Measurements from ENCODE around the gene NHLRC2.

DNA sequence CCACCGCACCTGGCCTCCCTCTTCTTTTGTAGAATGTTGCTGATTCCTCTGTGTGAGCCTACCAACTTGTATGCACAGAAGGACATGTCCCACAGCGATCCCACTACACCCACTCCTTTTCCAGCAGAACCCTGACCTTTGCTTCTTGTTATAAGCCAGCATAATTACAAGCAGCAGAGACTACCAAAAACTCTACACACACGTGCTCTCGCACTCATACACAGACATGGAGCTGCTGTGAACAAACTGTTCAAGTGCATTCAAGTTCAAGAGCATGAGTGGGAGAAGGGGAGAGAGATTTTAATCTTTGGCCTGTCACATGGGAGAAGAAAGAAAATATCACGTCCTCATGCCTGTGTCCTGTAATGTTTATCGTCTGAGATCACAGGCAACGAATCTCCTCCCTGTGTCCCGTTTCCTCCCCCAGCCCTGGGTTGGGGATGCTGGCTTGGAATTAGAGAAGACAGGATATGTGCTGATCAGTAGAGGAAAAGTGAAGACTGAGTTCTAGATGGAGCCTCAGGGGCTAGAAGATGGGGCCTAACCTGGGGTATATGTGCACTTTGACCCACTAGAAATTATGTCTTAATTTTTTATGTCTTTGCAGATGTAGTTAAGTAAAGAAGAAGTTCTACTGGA lies 79.6 kb downstream of the NHLRC2 start:
- TF ChIP-seq EZH2 (IDR thresholded peaks at IDR 0.05): no peak
- no peak for TF ChIP-seq JUND (IDR thresholded peaks at IDR 0.05)
- TF ChIP-seq, protein P1, sequence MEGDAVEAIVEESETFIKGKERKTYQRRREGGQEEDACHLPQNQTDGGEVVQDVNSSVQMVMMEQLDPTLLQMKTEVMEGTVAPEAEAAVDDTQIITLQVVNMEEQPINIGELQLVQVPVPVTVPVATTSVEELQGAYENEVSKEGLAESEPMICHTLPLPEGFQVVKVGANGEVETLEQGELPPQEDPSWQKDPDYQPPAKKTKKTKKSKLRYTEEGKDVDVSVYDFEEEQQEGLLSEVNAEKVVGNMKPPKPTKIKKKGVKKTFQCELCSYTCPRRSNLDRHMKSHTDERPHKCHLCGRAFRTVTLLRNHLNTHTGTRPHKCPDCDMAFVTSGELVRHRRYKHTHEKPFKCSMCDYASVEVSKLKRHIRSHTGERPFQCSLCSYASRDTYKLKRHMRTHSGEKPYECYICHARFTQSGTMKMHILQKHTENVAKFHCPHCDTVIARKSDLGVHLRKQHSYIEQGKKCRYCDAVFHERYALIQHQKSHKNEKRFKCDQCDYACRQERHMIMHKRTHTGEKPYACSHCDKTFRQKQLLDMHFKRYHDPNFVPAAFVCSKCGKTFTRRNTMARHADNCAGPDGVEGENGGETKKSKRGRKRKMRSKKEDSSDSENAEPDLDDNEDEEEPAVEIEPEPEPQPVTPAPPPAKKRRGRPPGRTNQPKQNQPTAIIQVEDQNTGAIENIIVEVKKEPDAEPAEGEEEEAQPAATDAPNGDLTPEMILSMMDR (IDR thresholded peaks at IDR 0.05 in 2 of 3, conservative IDR thresholded peaks at IDR 0.05 in 1 of 3; ENCODE audit: borderline replicate concordance in 1 of 3, insufficient read depth in 1 of 3, low read depth in 2 of 3, low read length in 2 of 3): no peak
- no peak for TF ChIP-seq POLR2A (IDR thresholded peaks at IDR 0.05; ENCODE audit: borderline replicate concordance, extremely low read depth, insufficient read depth, insufficient read length)
- TF ChIP-seq SIN3A (IDR thresholded peaks at IDR 0.05; ENCODE audit: low read depth): no peak
- TF ChIP-seq, protein P2, sequence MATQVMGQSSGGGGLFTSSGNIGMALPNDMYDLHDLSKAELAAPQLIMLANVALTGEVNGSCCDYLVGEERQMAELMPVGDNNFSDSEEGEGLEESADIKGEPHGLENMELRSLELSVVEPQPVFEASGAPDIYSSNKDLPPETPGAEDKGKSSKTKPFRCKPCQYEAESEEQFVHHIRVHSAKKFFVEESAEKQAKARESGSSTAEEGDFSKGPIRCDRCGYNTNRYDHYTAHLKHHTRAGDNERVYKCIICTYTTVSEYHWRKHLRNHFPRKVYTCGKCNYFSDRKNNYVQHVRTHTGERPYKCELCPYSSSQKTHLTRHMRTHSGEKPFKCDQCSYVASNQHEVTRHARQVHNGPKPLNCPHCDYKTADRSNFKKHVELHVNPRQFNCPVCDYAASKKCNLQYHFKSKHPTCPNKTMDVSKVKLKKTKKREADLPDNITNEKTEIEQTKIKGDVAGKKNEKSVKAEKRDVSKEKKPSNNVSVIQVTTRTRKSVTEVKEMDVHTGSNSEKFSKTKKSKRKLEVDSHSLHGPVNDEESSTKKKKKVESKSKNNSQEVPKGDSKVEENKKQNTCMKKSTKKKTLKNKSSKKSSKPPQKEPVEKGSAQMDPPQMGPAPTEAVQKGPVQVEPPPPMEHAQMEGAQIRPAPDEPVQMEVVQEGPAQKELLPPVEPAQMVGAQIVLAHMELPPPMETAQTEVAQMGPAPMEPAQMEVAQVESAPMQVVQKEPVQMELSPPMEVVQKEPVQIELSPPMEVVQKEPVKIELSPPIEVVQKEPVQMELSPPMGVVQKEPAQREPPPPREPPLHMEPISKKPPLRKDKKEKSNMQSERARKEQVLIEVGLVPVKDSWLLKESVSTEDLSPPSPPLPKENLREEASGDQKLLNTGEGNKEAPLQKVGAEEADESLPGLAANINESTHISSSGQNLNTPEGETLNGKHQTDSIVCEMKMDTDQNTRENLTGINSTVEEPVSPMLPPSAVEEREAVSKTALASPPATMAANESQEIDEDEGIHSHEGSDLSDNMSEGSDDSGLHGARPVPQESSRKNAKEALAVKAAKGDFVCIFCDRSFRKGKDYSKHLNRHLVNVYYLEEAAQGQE (IDR thresholded peaks at IDR 0.05; ENCODE audit: low read depth): no peak
- no peak for TF ChIP-seq ZNF274 (IDR thresholded peaks at IDR 0.05; ENCODE audit: low read depth, low read length)
- TF ChIP-seq EZH2phosphoT487 (IDR thresholded peaks at IDR 0.05; ENCODE audit: borderline replicate concordance): no peak
- TF ChIP-seq POLR2AphosphoS5 (IDR thresholded peaks at IDR 0.05; ENCODE audit: low read depth, low read length): no peak
- no peak for TF ChIP-seq YY1 (IDR thresholded peaks at IDR 0.05; ENCODE audit: extremely low read depth, insufficient replicate concordance, low read depth, low read length)
- no peak for TF ChIP-seq CEBPB (IDR thresholded peaks at IDR 0.05; ENCODE audit: low read depth)
- no peak for TF ChIP-seq SP1 (IDR thresholded peaks at IDR 0.05; ENCODE audit: low read depth)
- no peak for TF ChIP-seq RAD21 (IDR thresholded peaks at IDR 0.05; ENCODE audit: low read depth)

Data from HCT116 (cell line).